ENCODE results near the gene MDK. TPM values are rescaled to one million over a fixed set of nuclear protein-coding genes. Genes with fewer than 3 reads are reported as not detected.

Gene MDK
- total RNA-seq, 1 experiment from 2014 or later: 0.49 TPM

GRCh38 chr11:46383974-46384701 is 2.7 kb downstream of the MDK start:
- Mint-ChIP-seq H3K4me3 (ENCODE audit: unreplicated experiment) (no peak overlapping the region), H3K27ac (ENCODE audit: low read depth, unreplicated experiment) (no peak overlapping the region), H3K36me3 (ENCODE audit: insufficient read depth, unreplicated experiment) (peaks cover under 1% of the 10 kb centered on the region), H3K4me1 (ENCODE audit: insufficient read depth, unreplicated experiment) (peaks cover 6% of the 10 kb centered on the region), H3K9me3 (ENCODE audit: unreplicated experiment) (no peaks in the 10 kb centered on the region), H3K27me3 (ENCODE audit: insufficient read depth, unreplicated experiment) (peaks cover 19% of the 10 kb centered on the region)
- peak; percentile 40 for DNase-seq (ENCODE audit: unreplicated experiment)
- BruUV-seq (replicated peaks): no TSS peak
- intact Hi-C loops (cut with micrococcal nuclease): no loop called here
- POLR2A ChIA-PET: interaction anchor here (0.7 kb wide), 1 partner anchor 12 kb away, joined by 3 read pairs; no protein-coding TSS in a partner anchor
- CTCF ChIA-PET: interaction anchor here (0.7 to 1.3 kb wide), 6 partner anchors 16 to 234 kb away, joined by 3 to 5 read pairs (median 4); no protein-coding TSS in a partner anchor
- no peak for TF ChIP-seq CTCF (IDR thresholded peaks at IDR 0.05; ENCODE audit: unreplicated experiment)

GRCh38 chr11:46385169-46386004 is 3.9 kb downstream of the MDK start:
- DNase-seq (ENCODE audit: unreplicated experiment): no peak
- Mint-ChIP-seq H3K4me3 (ENCODE audit: unreplicated experiment) (no peak overlapping the region), H3K27me3 (ENCODE audit: insufficient read depth, unreplicated experiment) (peaks cover 31% of the 10 kb centered on the region), H3K36me3 (ENCODE audit: insufficient read depth, unreplicated experiment) (no peaks in the 10 kb centered on the region), H3K27ac (ENCODE audit: low read depth, unreplicated experiment) (no peak overlapping the region), H3K9me3 (ENCODE audit: unreplicated experiment) (no peaks in the 10 kb centered on the region), H3K4me1 (ENCODE audit: insufficient read depth, unreplicated experiment) (peaks cover 6% of the 10 kb centered on the region)
- no TSS peak for BruUV-seq (replicated peaks)
- POLR2A ChIA-PET: interaction anchor here (0.7 kb wide), 1 partner anchor 117 kb away, joined by 3 read pairs; no protein-coding TSS in a partner anchor
- no peak for TF ChIP-seq CTCF (IDR thresholded peaks at IDR 0.05; ENCODE audit: unreplicated experiment)
- intact Hi-C loops (cut with micrococcal nuclease): no loop called here
- CTCF ChIA-PET: interaction anchor here (0.5 to 0.7 kb wide), 3 partner anchors 21 to 154 kb away, joined by 3 read pairs; no protein-coding TSS in a partner anchor

GRCh38 chr11:46386005-46386578 is 4.6 kb downstream of the MDK start:
- ChIA-PET POLR2A (interaction anchor here (0.9 kb wide), 1 partner anchor 153 kb away, joined by 3 read pairs; no protein-coding TSS in a partner anchor), CTCF (interaction anchor here (0.5 to 1.5 kb wide), 6 partner anchors 22 to 423 kb away, joined by 3 to 6 read pairs (median 3); no protein-coding TSS in a partner anchor)
- no peak for TF ChIP-seq CTCF (IDR thresholded peaks at IDR 0.05; ENCODE audit: unreplicated experiment)
- H3K4me3 Mint-ChIP-seq (ENCODE audit: unreplicated experiment): no peak overlapping the region
- no TSS peak for BruUV-seq (replicated peaks)
- H3K27ac Mint-ChIP-seq (ENCODE audit: low read depth, unreplicated experiment): no peak overlapping the region
- peaks cover 38% of the 10 kb centered on the region for H3K27me3 Mint-ChIP-seq (ENCODE audit: insufficient read depth, unreplicated experiment)
- peaks cover 6% of the 10 kb centered on the region for H3K4me1 Mint-ChIP-seq (ENCODE audit: insufficient read depth, unreplicated experiment)
- intact Hi-C loops (cut with micrococcal nuclease): no loop called here
- no peak for DNase-seq (ENCODE audit: unreplicated experiment)
- no peaks in the 10 kb centered on the region for H3K36me3 Mint-ChIP-seq (ENCODE audit: insufficient read depth, unreplicated experiment)
- H3K9me3 Mint-ChIP-seq (ENCODE audit: unreplicated experiment): no peaks in the 10 kb centered on the region
